ENCODE data around the gene SORT1.
A peak's percentile ranks its signal among the peaks of the same experiment; 100 is the strongest.

The SORT1 gene

GRCh38 chr1:109298666-109299557 lies 98.8 kb downstream of the SORT1 start:
- no peak for DNase-seq (ENCODE audit: insufficient read length, low spot score)
- no peak for FAIRE-seq
- TF ChIP-seq CTCF (IDR thresholded peaks at IDR 0.05; ENCODE audit: insufficient read depth, missing control alignments): no peak

- DNase-seq (ENCODE audit: insufficient read length, low spot score) (no peak), FAIRE-seq (no peak)
- TF ChIP-seq CTCF (IDR thresholded peaks at IDR 0.05; ENCODE audit: insufficient read depth, missing control alignments): no peak
Measured at GRCh38 chr1:109296782-109297181, 100.9 kb downstream of the SORT1 start.

- DNase-seq (ENCODE audit: insufficient read length, low spot score) (peak; percentile 48), FAIRE-seq (no peak)
- TF ChIP-seq CTCF (IDR thresholded peaks at IDR 0.05; ENCODE audit: insufficient read depth, missing control alignments): peak; percentile 19
Measured at GRCh38 chr1:109295712-109296415, 101.9 kb downstream of the SORT1 start.

- FAIRE-seq (no peak), DNase-seq (ENCODE audit: insufficient read length, low spot score) (no peak)
- no peak for TF ChIP-seq CTCF (IDR thresholded peaks at IDR 0.05; ENCODE audit: insufficient read depth, missing control alignments)
Measured at GRCh38 chr1:109294481-109294880, 103.2 kb downstream of the SORT1 start.

GRCh38 chr1:109293026-109293425 lies 104.7 kb downstream of the SORT1 start:
- TF ChIP-seq CTCF (IDR thresholded peaks at IDR 0.05; ENCODE audit: insufficient read depth, missing control alignments): no peak
- no peak for FAIRE-seq
- DNase-seq (ENCODE audit: insufficient read length, low spot score): no peak

- DNase-seq (ENCODE audit: insufficient read length, low spot score) (no peak), FAIRE-seq (no peak)
- no peak for TF ChIP-seq CTCF (IDR thresholded peaks at IDR 0.05; ENCODE audit: insufficient read depth, missing control alignments)
Measured at GRCh38 chr1:109292364-109292763, 105.4 kb downstream of the SORT1 start.

- TF ChIP-seq CTCF (IDR thresholded peaks at IDR 0.05; ENCODE audit: insufficient read depth, missing control alignments): no peak
- FAIRE-seq: no peak
- DNase-seq (ENCODE audit: insufficient read length, low spot score): no peak
Measured at GRCh38 chr1:109290998-109291397, 106.7 kb downstream of the SORT1 start.

Data from D721Med (cell line).